Activated naive CD4-positive, alpha-beta T cell (primary cell): ENCODE data around the gene GORASP1.

Experiments
- DNase-seq, 4 experiments: peaks; one replicate each; lab custom pipeline; 2025; lab: John Stamatoyannopoulos, UW

The GORASP1 gene

GRCh38 chr3:39102504-39103323 lies 4.7 kb downstream of the GORASP1 start:
- no peak for DNase-seq

DNA sequence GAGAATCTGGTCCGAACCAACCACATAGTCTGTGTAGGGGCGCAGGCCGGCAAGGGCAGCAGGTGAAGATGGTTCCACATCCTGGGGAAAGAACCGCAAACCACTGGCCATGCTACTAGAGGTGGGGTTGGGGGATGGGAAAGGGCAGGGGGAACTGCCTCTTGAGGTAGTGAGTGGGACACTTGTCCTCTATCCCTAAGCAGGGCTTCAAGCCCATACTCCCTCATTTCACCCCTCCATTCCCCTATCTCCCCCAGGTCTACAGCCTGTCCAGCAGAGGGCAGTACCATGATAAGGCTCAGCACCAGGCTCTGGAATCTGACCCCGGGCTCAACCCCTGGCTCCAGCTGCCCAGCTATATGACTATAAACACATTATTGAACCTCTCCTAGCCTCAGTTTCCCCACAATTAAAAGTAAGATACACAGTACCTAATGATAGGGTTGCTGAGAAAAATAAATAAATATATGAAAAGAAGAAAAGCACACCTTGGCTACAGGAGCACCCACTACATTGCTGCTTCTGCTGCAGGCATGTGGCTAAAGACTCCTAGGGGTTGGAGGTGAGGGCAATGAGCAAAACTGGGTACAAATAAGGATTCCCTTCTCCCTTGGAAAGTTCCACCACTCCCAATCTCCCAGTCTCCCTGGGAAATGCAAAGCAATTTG lies 6.3 kb downstream of the GORASP1 start:
- peak in 1 of 4 experiments; percentile 26 for DNase-seq

- DNase-seq: no peak
These were observed 6.9 kb downstream of the GORASP1 start for GRCh38 chr3:39100500-39100886.

DNA sequence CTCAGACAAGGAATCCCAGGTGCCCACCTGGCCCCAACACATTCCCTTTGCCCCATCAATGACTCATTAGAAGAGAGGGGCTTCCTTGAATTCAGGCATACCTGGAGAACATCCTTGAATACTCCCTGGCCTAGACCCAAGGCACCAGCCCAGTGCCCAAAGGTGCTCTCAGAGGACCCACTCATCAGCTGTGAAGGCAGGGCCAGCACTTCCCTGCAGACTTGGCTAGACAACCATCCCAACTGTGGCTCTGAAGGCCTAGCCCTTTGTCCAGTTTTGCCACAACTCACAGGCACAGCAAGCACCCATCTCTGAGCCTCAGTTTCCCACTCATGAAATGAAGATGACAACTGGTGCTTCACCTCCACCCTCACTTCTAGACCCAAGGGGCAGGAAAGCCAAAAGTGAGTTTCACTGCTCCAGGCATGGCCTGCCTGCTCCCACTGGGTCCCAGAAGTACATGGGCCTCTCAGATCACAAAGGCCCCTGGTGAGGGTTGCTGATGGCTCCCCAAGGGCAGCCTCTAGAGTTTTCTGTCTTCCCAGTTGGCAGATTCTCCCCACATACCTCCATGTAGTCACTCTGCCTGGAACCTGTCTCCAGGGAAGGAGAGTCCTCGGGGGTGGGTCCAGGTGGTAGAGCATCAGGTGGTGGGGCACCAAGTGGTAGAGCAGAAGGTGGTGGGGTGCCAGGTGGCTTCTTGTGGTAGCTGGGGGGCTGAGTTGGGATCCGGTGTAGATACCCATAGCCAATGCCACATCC lies 7.5 kb downstream of the GORASP1 start:
- DNase-seq: no peak

DNA sequence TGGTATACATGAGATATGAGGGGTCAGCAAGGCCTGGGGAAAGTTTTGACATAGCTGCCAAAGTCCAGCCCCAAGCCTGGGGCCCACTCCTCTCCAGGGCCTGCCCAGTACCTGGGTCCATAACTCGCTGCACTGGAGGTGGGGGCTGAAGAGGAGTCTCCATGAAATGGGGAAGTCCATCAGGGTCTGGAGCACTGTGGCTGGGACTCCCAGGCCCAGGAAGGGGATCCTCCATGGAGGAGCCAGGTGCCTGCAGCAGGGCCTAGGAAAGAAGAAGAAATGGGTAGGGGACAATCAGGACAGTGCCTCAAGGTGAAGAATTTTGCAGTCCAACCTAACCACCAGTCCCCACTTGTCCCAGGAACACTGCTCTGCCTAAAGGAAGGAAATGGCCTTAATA lies 8.2 kb downstream of the GORASP1 start:
- no peak for DNase-seq

- no peak for DNase-seq
These were observed 8.9 kb downstream of the GORASP1 start for GRCh38 chr3:39098473-39099000.

DNA sequence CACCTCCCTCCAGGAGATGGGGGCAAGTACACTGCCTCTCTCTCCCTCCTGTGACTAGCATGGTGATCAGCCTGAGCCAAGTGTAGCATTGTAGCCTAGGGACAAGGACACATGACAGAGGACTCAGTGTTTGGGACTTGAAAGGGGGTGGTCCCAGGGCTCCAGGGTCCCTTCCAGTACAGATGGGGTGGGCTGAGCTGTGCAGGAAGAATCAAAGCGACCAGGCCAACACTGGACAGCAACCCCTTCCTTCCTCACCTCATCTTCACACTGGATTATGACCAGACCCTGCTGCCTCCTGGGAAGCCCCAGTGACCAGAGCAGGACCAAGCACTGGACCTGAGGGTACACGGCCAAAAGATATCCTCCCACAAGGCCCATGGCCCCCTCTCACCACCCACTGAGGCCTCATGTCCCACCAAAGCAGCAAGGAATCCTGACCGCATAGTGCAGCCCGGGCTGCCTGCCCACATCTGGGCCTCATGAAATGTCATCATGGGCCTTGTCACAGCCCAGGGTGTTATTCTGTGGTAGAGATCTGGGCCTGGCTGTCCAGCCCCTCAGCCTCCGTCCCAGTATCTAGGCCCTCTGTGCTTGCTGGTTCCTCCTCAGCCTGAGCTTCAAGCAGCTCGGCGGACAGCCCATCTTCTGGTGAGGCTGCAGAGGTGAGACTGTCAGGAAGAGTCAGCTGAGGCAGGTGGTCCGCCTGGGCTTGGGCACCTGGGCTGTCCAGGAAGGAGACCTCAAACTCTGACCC lies 9.5 kb downstream of the GORASP1 start:
- no peak for DNase-seq

- no peak for DNase-seq
These were observed 10.7 kb downstream of the GORASP1 start for GRCh38 chr3:39096775-39097174.

DNA sequence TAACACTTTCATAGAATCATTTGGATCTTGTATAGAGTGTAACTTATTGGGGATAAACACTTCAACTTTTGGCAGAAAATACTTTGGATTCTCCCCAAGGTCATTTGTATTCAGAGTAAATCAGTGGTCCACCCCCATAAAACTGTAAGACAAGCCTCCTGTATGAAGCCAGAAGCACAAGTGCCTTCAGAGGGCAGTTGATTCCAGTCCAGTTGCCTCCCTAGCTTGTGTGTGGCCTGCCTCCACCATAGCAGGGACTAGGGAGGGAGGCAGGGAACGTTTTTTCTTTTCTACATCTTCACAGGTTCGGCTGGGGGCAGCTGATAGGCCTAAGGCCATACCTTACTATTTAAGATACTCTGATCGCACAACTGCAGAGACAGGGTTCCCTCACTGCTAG lies 11.6 kb downstream of the GORASP1 start:
- no peak for DNase-seq

DNA sequence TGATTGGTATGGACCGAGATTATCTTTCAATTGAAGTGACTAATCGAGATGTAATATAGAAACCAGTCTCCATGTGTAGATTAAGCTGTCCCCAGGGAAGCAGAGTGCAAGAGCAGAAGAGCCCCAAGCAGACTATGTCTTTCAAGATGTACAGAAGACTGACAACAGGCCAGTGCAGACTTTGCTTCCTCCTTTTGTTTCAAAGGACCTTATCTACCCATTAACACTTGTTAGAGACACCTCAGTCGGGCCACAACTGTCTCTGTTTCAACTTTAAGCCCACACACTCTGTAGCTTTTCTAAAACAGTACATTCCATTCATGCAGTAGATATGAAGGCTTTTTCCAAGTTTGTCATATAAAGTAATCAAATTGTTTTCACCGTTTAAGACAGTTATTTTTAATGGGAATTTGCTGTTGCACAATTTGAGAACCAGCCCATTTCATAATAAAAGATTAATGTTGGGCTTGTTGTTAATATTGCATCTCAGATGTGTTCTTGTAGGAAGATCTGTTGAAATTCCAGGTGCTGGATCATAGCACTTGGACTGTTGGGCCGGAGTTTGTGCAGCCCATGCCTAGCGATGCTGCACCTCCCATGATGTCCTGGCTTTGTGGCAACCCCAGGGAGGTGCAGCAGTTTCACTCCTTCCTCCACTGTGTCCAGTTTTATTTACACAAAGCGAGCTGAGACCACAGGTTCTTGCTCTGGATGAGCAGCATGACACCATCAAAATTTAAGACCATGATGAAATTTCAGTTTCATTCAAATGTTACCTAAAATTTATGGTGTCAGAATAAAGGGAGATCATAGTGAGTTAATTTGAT lies 12.4 kb downstream of the GORASP1 start:
- no peak for DNase-seq

DNA sequence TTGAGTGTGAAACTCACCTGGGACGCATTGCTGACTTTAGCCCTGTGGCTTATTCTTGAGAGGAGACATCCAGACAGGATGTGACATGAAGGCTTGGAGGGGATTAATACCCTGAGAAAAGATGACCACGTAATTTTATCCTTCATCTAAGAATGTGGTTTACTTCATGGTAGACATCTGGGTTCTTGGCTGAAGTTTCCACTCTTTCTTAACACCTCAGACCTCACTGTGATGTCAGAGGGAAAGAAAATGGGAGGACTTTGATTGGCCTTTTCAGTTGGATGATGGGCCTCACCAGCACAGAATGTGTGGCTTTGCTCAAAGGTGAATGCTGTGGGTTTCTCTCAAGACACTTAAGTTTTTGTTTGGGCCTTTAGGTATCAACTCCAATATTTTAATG lies 16.5 kb downstream of the GORASP1 start:
- DNase-seq: no peak

- no peak for DNase-seq
These were observed 18.5 kb downstream of the GORASP1 start for GRCh38 chr3:39088889-39089288.

GRCh38 chr3:39088456-39088855 lies 19.0 kb downstream of the GORASP1 start:
- DNase-seq: no peak

GRCh38 chr3:39086144-39086543 lies 21.3 kb downstream of the GORASP1 start:
- DNase-seq: no peak

DNA sequence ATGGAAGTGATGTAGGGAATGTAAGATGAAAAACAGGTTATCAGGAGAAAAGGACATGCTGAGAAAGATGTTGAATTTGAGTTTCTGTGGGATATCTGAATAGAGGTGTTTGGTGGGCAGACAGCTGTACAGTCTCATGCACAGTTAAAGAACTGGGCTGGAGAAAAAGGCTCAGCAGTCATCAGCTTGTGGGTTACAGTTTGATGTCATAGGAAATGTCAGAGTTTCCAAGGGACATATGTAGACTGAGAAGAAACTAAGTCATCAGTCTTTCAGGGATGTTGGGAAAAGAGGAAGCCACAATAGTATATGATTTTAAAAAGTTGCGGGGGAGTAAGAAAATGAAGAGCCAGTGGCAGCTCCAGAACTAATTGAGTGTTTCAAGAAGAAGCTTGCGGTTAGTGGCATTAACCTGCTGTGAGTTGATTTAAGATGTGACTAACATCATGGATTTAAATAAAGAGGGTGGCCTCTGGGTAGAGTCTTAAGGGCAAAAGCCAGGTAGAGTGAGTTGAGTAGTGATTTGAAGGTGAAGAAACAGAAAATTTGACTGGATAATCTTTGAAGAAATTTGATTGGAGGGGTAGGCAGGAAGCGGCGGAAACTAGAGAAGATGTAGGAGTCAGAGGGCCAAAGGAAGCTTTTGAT lies 24.6 kb downstream of the GORASP1 start:
- DNase-seq: no peak

DNA sequence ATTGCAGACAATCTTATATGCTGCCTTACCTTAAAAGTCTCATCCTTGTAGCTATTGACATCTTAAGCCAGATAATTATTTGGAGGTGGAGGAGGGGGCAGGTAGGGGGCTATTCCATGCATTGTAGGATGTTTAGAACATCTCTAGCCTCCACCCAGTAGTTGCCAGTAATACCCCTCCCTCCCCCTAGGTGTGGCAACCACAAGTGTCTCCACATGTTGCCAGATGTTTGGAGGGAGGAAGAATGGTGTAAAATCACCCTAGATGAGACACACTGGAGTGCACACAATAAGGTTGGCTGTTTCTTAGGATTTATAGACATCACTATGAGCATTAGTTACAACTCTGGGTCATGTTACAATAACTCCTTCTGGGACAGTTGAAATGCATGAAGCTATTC lies 27.4 kb downstream of the GORASP1 start:
- DNase-seq: no peak

DNA sequence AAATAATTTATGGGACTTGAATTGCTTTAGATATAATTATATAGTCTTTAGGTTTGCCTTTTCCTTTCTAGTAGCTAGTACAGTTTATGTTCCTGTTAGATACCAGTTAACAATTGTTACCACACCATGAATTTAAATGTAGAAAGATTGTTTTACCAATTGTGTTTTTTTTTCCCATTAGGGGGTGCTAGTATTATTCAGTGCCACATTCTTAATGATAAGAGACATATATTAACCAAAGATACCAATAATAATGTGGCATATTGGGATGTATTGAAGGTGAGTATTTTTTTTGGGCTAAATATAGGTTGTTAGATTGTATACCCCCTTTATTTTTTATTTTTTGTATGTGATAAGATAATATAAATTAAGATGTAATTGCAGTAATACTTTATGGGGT lies 27.9 kb downstream of the GORASP1 start:
- DNase-seq: no peak

GRCh38 chr3:39075910-39076309 lies 31.5 kb downstream of the GORASP1 start:
- no peak for DNase-seq

GRCh38 chr3:39068556-39068955 lies 38.9 kb downstream of the GORASP1 start:
- no peak for DNase-seq

DNA sequence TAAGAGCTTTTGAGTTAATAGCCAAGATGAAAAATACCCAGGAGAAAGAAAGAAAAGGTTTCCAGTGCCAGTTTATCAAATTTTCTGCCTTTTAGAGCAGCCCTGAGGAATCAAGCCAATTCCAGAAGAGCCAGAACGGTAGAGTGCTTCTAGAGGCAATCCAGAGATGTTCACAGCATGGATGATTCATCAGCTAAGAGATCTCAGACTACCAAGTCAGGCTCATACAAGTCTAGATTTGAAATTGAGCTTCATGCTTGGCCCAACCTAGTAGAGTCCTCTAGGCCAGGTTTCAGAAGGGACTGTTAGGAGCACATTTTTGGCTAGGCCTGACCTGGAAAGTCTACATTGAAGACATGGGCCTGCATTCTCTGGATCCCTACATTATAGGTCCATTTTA lies 40.1 kb downstream of the GORASP1 start:
- DNase-seq: no peak

DNA sequence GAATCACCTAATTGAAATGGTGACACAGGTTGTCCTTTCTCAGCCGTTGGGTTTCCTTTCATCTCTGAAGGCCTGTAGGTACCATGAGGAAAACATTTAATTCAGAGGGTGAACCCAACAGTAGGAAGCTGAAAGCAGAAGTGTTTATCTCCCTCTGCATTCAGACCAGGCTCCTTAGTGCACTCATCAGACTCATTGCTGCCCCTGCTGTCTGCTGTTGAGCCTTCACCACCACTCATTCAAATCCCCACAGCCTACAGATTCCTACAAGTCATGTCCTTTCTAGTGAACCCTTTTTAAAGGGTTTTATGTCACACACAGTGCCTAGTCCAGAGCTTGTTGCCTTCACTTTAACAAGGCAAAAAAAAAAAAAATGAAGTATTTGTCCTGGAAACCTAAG lies 42.2 kb downstream of the GORASP1 start:
- no peak for DNase-seq
